ENCODE measurements around the gene PFKP. TPM values are rescaled to one million over a fixed set of nuclear protein-coding genes. Genes with fewer than 3 reads are reported as not detected.

Gene PFKP
- polyA plus RNA-seq, 6 donors from 2014 or later = 26.3 to 51.2 (median 39.7) TPM

- Mint-ChIP-seq H3K27ac (no peak overlapping the region), H3K27me3 (peaks cover 19 to 30% (median 25%) of the 10 kb centered on the region in 3 donors), H3K36me3 (no peaks in the 10 kb centered on the region), H3K4me3 (no peak overlapping the region), H3K4me1 (no peaks in the 10 kb centered on the region), H3K9me3 (peaks cover 0 to 6% (median 0%) of the 10 kb centered on the region in 7 donors)
- ATAC-seq (ENCODE audit: low read depth in 2 of 2) = no peak
- DNase-seq = no peak
These were observed 119.0 kb downstream of the PFKP start for GRCh38 chr10:3186368-3186767.

Other genes with a start within 250 kb of the PFKP start
- 10 to 100 TPM; 18.7 to 37.7 (median 28.8) TPM for gene PITRM1, start 105.2 kb downstream of the PFKP start, polyA plus RNA-seq (ENCODE audit: low read depth in 6 of 6)

All from naive B cell (primary cell).